PC-9 (cell line): ENCODE measurements around the gene VPS37B. TPM values are rescaled to one million over a fixed set of nuclear protein-coding genes. Genes with fewer than 3 reads are reported as not detected.
A peak's percentile ranks its signal among the peaks of the same experiment; 100 is the strongest.

ENCODE experiments used
- BruUV-seq: library from RNA; stranded (reverse); fragments of 400-500 nt; replicated peaks from 2 replicates; lab custom pipeline; 2021; lab: Mats Ljungman, UMichigan
- CTCF ChIA-PET: fragments of 300-600 bp; sonication (Branson Sonifier 250); formaldehyde crosslinking; loops from one replicate; lab custom pipeline; 2022; ENCODE audit warnings: antibody characterized with exemption; lab: Charles Lee
- POLR2A ChIA-PET: fragments of 300-600 bp; sonication (Branson Sonifier 250); formaldehyde crosslinking; loops from one replicate; lab custom pipeline; 2022; ENCODE audit warnings: antibody characterized with exemption; ENCODE audit not compliant: unreplicated experiment; lab: Charles Lee
- DNase-seq, 2 experiments: peaks; one replicate each; pipeline versions ENCODE4 v3.0.0 to v3.0.0-alpha.2; 2015 to 2022; ENCODE audit warnings: mixed read lengths in 1 of 2
- H2AFZ ChIP-seq: fragments of 200-600 bp; sonication (generic); 2 replicates; pipeline ENCODE4 v1.8.1; 2017; ENCODE audit warnings: antibody characterized with exemption
- H3F3A ChIP-seq: fragments of 200-600 bp; sonication (generic); 2 replicates; pipeline ENCODE4 v1.8.1; 2017; ENCODE audit warnings: antibody characterized with exemption, mild to moderate bottlenecking, low read depth; ENCODE audit not compliant: insufficient read depth
- H3K27ac ChIP-seq: fragments of 200-600 bp; sonication (generic); 2 replicates; pipeline ENCODE4 v1.6.1; 2016; ENCODE audit warnings: mixed run types
- H3K27me3 ChIP-seq: fragments of 200-600 bp; sonication (generic); 2 replicates; pipeline ENCODE4 v1.6.1; 2016; ENCODE audit warnings: low read depth, mixed run types; ENCODE audit not compliant: insufficient read depth
- H3K36me3 ChIP-seq: fragments of 200-600 bp; sonication (generic); 2 replicates; pipeline ENCODE4 v1.6.1; 2016; ENCODE audit warnings: low read depth, mixed run types
- H3K4me1 ChIP-seq: fragments of 200-600 bp; sonication (generic); replicated peaks from 2 replicates; pipeline ENCODE4 v1.6.1; 2016; ENCODE audit warnings: mixed run types; ENCODE audit not compliant: insufficient read depth
- H3K4me2 ChIP-seq: fragments of 200-600 bp; sonication (generic); 2 replicates; pipeline ENCODE4 v1.6.1; 2017; ENCODE audit warnings: mixed run types
- H3K4me3 ChIP-seq: fragments of 200-600 bp; sonication (generic); 2 replicates; pipeline ENCODE4 v1.6.1; 2016; ENCODE audit warnings: mixed run types
- H3K79me2 ChIP-seq: fragments of 200-600 bp; sonication (generic); 2 replicates; pipeline ENCODE4 v1.6.1; 2017; ENCODE audit warnings: low read depth, mixed run types
- H3K9me2 ChIP-seq: fragments of 200-600 bp; sonication (generic); 2 replicates; pipeline ENCODE4 v1.8.1; 2017; ENCODE audit warnings: mild to moderate bottlenecking; ENCODE audit not compliant: insufficient read depth
- H3K9me3 ChIP-seq: fragments of 200-600 bp; sonication (generic); 2 replicates; pipeline ENCODE4 v1.8.1; 2016; ENCODE audit warnings: low read depth; ENCODE audit not compliant: insufficient read depth
- H4K20me1 ChIP-seq: fragments of 200-600 bp; sonication (generic); 2 replicates; pipeline ENCODE4 v1.8.1; 2017; ENCODE audit not compliant: insufficient read depth
- EZH2 ChIP-seq: fragments of 200-600 bp; sonication (generic); IDR thresholded peaks from 2 replicates; pipeline ENCODE4 v1.8.0; 2017; ENCODE audit warnings: antibody characterized with exemption, low read depth
- intact Hi-C: fragments of 100-400 bp; cut with micrococcal nuclease; formaldehyde crosslinking; loops from one replicate; pipeline ENCODE4 v1.10.0; 2022; ENCODE audit not compliant: unreplicated experiment
- total RNA-seq: library from RNA; stranded (reverse); gene quantifications from 2 replicates; pipeline ENCODE4 v1.2.3, GENCODE V29; 2021
- TF ChIP-seq, protein P1 (sequence below): fragments of 200-600 bp; sonication (generic); conservative IDR thresholded peaks from 2 replicates; pipeline ENCODE4 v1.6.1; 2017; ENCODE audit warnings: mixed run types, antibody characterized with exemption, mild to moderate bottlenecking, moderate library complexity

Gene VPS37B
- total RNA-seq, 1 experiment from 2014 or later: 51.4 TPM

DNA sequence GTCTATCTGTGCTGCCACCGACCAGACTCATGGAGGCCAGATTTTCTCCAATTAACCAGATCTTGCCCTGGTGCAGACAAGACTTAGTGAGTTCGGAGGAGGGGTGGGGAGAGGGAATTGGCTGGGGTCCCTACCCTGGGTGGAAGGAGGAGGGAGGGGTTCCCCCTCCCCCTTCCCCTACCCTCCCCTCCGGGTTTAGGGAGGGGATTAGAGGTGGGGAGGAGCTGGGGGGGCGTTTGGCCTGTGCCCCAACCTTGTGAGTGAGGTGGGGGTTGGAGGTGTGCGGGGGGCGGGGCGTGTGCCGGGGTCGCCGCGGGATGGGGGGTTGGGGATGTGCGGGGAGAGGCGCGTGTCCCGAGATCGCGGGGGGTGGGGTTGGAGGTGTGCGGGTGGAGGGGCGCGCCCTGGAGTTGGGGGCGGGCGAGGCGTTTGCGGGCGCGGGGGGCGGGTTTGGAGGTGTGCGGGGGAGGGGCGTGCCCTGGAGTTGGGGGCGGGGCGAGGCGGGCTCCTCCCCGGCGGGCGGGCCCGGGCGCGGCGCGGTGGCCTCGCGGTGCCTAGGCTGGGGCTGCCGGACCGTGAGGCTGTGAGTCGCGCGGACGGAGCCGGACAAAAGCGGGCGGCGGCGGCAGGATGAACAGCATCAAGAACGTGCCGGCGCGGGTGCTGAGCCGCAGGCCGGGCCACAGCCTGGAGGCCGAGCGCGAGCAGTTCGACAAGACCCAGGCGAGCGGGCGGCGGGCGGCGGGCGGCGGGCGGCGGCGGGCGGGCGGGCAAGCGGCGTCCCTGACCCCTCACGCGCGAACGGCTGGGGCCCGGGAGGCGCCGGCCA, 60.8 kb downstream of the VPS37B start, which contains the start of gene HIP1R:
Gene HIP1R, plus strand, starts transcription at position 537 of the 829 bp plus-strand sequence. Its CDS starts 94 bp downstream, at position 631.
- peak within 1 kb of the TSS; percentile 70 for H3K27ac ChIP-seq
- H3K27me3 ChIP-seq: no peaks in the 10 kb centered on the region
- H3F3A ChIP-seq: peaks cover 31% of the 10 kb centered on the region
- DNase-seq: peak in 1 of 2 experiments; percentile 37
- CTCF ChIA-PET: no interaction called here
- POLR2A ChIA-PET: interaction anchor here (0.5 to 0.9 kb wide), 2 partner anchors 26 to 115 kb away, joined by 4 to 5 read pairs; no protein-coding TSS in a partner anchor
- intact Hi-C loops: loop anchor here (1.0 kb wide), 1 partner anchor 53 kb away; no protein-coding TSS in a partner anchor
- H3K4me3 ChIP-seq: peak within 1 kb of the TSS; percentile 60
- H2AFZ ChIP-seq: peak within 1 kb of the TSS; percentile 70
- no TSS peak for BruUV-seq
- H3K4me1 ChIP-seq: peaks cover 47% of the 10 kb centered on the region
- TF ChIP-seq, protein P1, sequence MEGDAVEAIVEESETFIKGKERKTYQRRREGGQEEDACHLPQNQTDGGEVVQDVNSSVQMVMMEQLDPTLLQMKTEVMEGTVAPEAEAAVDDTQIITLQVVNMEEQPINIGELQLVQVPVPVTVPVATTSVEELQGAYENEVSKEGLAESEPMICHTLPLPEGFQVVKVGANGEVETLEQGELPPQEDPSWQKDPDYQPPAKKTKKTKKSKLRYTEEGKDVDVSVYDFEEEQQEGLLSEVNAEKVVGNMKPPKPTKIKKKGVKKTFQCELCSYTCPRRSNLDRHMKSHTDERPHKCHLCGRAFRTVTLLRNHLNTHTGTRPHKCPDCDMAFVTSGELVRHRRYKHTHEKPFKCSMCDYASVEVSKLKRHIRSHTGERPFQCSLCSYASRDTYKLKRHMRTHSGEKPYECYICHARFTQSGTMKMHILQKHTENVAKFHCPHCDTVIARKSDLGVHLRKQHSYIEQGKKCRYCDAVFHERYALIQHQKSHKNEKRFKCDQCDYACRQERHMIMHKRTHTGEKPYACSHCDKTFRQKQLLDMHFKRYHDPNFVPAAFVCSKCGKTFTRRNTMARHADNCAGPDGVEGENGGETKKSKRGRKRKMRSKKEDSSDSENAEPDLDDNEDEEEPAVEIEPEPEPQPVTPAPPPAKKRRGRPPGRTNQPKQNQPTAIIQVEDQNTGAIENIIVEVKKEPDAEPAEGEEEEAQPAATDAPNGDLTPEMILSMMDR: no peak
- no peaks in the 10 kb centered on the region for H3K36me3 ChIP-seq
- peak within 1 kb of the TSS; percentile 92 for H3K4me2 ChIP-seq
- H3K79me2 ChIP-seq: peaks cover 39% of the 10 kb centered on the region
- no peaks in the 10 kb centered on the region for H3K9me2 ChIP-seq
- H4K20me1 ChIP-seq: no peaks in the 10 kb centered on the region
- H3K9me3 ChIP-seq: no peaks in the 10 kb centered on the region

DNA sequence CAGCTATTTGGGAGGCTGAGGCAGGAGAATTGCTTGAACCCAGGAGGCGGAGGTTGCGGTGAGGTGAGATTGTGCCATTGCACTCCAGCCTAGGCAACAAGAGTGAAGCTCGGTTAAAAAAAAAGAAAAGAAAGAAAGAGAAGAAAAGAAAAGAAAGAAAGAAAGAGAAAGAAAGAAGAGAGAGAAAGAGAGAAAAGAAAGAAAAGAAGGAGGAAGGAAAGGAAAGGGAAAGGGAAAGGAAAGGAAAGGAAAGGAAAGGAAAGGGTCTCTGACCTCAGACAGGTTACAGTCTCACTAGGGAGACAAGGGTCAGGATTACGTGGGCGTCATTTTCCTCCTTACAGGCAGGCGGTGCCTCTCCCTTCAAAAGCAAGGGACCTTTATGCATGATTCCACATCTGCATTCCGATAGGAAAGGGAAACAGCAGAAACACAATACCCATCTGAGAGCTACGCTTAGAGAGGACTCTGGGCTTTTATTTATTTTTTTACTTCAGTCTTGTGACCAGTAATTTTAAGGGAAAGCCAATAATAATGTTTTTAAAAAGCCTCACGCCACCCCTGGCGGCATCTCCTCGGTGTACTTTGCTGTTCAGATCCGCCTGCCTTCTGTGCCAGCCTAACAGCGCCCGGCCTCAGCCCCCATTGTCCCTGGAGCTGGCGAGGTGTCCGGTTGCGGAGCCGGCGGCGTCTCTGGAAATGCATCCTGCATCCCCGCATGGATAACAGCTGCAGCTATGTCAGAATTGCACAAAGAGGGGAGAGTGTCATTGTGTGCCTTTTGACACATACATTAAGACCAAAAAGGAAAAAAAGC, 61.6 kb downstream of the VPS37B start:
- intact Hi-C loops: loop anchor here (1.0 kb wide), 1 partner anchor 54 kb away; no protein-coding TSS in a partner anchor
- Histone ChIP-seq H3K9me3 (no peaks in the 10 kb centered on the region), H3F3A (peaks cover 31% of the 10 kb centered on the region), H3K4me1 (peaks cover 39% of the 10 kb centered on the region), H3K4me3 (peak overlapping the region; percentile 55; the same call in 1 of the 2 replicates), H3K27ac (peak overlapping the region; percentile 70), H3K79me2 (peaks cover 31% of the 10 kb centered on the region), H3K4me2 (peak overlapping the region; percentile 92), H3K36me3 (no peaks in the 10 kb centered on the region), H3K27me3 (no peaks in the 10 kb centered on the region), H3K9me2 (no peaks in the 10 kb centered on the region), H4K20me1 (no peaks in the 10 kb centered on the region), H2AFZ (peak overlapping the region; percentile 70)
- ChIA-PET CTCF (interaction anchor here (0.7 kb wide), 1 partner anchor 19 kb away, joined by 7 read pairs; no protein-coding TSS in a partner anchor), POLR2A (interaction anchor here (0.5 to 0.9 kb wide), 3 partner anchors 26 to 114 kb away, joined by 4 to 6 read pairs (median 5); no protein-coding TSS in a partner anchor)
- no peak for TF ChIP-seq EZH2
- TF ChIP-seq, protein P1: no peak; the same call in 1 of the 2 replicates
- peak; percentile 67 to 74 for DNase-seq
- BruUV-seq: no TSS peak
